HepG2 (cell line): ENCODE measurements around the gene PROSER1. TPM values are rescaled to one million over a fixed set of nuclear protein-coding genes. Genes with fewer than 3 reads are reported as not detected.

Experiments
- ATAC-seq: fragments of 200-7000 bp; cut with Tn5 transposase; 3 replicates; pipeline ENCODE4 v1.9.1; 2020; ENCODE audit warnings: mild to moderate bottlenecking, moderate library complexity
- BruUV-seq: library from RNA; stranded (reverse); fragments of 400-500 nt; replicated peaks from 2 replicates; lab custom pipeline; 2021; lab: Mats Ljungman, UMichigan
- CTCF ChIA-PET: fragments of 300-600 bp; formaldehyde crosslinking; extraction: SDS; loops from one replicate; lab custom pipeline; 2021; ENCODE audit warnings: low total read pairs, inconsistent platforms, low intra/inter-chr PET ratio; lab: Yijun Ruan, JAX
- POLR2A ChIA-PET: fragments of 350-600 bp; sonication (Branson Sonifier 250); formaldehyde crosslinking; loops from one replicate; lab custom pipeline; 2020; ENCODE audit warnings: antibody characterized with exemption, inconsistent platforms; lab: Yijun Ruan, JAX
- DNase-seq: peaks from one replicate; pipeline ENCODE4 v3.0.0-alpha.2; 2015; ENCODE audit warnings: low spot score
- FAIRE-seq: peaks from 3 replicates; lab custom pipeline; 2011; peaks lifted over from hg19 to GRCh38; lab: Jason Lieb, UNC
- H2AFZ ChIP-seq: one replicate; pipeline ENCODE4 v1.6.1; 2011; ENCODE audit warnings: low read length, inconsistent platforms
- H3K27ac ChIP-seq: fragments of 300-600 bp; 3 replicates; pipeline ENCODE4 v1.8.0; 2011; ENCODE audit warnings: mixed run types, mild to moderate bottlenecking, mixed read lengths, low read length, inconsistent platforms; ENCODE audit not compliant: insufficient read depth; ENCODE audit errors: extremely low read length
- H3K27me3 ChIP-seq, 2 experiments: fragments of 200-600 bp in 1 of 2; 2 replicates in 1 of 2; 3 replicates in 1 of 2; pipeline versions ENCODE4 v1.6.0 to v1.8.0; 2011; ENCODE audit warnings: low read length in 2 of 2, mild to moderate bottlenecking in 2 of 2, moderate library complexity in 2 of 2, inconsistent platforms in 1 of 2; ENCODE audit not compliant: insufficient read depth in 2 of 2, control insufficient read depth in 1 of 2
- H3K36me3 ChIP-seq, 2 experiments: fragments of 200-600 bp in 1 of 2; replicated peaks in 1 of 2; 2 replicates in 1 of 2; 3 replicates in 1 of 2; pipeline versions ENCODE4 v1.5.1 to v1.8.0; 2011; ENCODE audit warnings: low read length in 2 of 2, inconsistent platforms in 1 of 2; ENCODE audit not compliant: insufficient read depth in 2 of 2, control insufficient read depth in 1 of 2
- H3K4me1 ChIP-seq: 2 replicates; pipeline ENCODE4 v1.5.1; 2012; ENCODE audit warnings: low read length, inconsistent platforms; ENCODE audit not compliant: insufficient read depth
- H3K4me2 ChIP-seq: 2 replicates; pipeline ENCODE4 v1.6.0; 2011; ENCODE audit warnings: low read depth, low read length, inconsistent platforms
- H3K4me3 ChIP-seq, 3 experiments: fragments of 200-600 bp in 1 of 3; sonication (generic), shearing (Covaris generic) in 1 of 3; replicated peaks in 1 of 3; 2 replicates each; pipeline ENCODE4 v1.5.1; 2011 to 2016; ENCODE audit warnings: low read length in 3 of 3, inconsistent platforms in 2 of 3, low read depth in 2 of 3, mild to moderate bottlenecking in 2 of 3, control low read depth in 1 of 3, mixed read lengths in 1 of 3; ENCODE audit not compliant: insufficient read depth in 1 of 3
- H3K79me2 ChIP-seq: one replicate; pipeline ENCODE4 v1.6.1; 2011; ENCODE audit warnings: low read length, inconsistent platforms; ENCODE audit not compliant: insufficient read depth
- H3K9ac ChIP-seq: 2 replicates; pipeline ENCODE4 v1.6.0; 2011; ENCODE audit warnings: mild to moderate bottlenecking, low read depth, low read length, inconsistent platforms; ENCODE audit not compliant: insufficient read depth
- H3K9me3 ChIP-seq: 2 replicates; pipeline ENCODE4 v1.5.1; 2012; ENCODE audit warnings: mild to moderate bottlenecking, low read length
- H4K20me1 ChIP-seq: 2 replicates; pipeline ENCODE4 v1.6.0; 2011; ENCODE audit warnings: inconsistent platforms, mild to moderate bottlenecking, low read length, moderate library complexity; ENCODE audit not compliant: insufficient read depth
- IRX3 ChIP-seq: sonication (generic); formaldehyde crosslinking; IDR thresholded peaks from 2 replicates; pipeline ENCODE4 v1.8.1; 2023; ENCODE audit warnings: mild to moderate bottlenecking, low read depth, missing genetic modification reagents, borderline replicate concordance
- NFKB2 ChIP-seq: sonication (generic); formaldehyde crosslinking; IDR thresholded peaks from 2 replicates; pipeline ENCODE4 v1.4.0; 2020; ENCODE audit warnings: missing genetic modification reagents, borderline replicate concordance
- NPAS2 ChIP-seq: sonication (generic); formaldehyde crosslinking; IDR thresholded peaks from 2 replicates; pipeline ENCODE4 v1.8.0; 2022; ENCODE audit warnings: mild to moderate bottlenecking, missing genetic modification reagents, borderline replicate concordance
- ZNF282 ChIP-seq: fragments of 450-650 bp; IDR thresholded peaks from 2 replicates; pipeline ENCODE4 v1.6.1; 2018; ENCODE audit not compliant: partially characterized antibody
- WGBS: methylation state at CpG from one replicate; pipeline ENCODE4 v1.1.6; 2017; ENCODE audit warnings: low lambda C conversion rate; 5-methylcytosine and 5-hydroxymethylcytosine counted together
- in situ Hi-C: cut with HindIII; loops from 2 replicates; pipeline ENCODE4 v1.10.0; 2017; ENCODE audit warnings: low pct_unique_long_range_greater_than_20kb; ENCODE audit not compliant: extremely low pct_ligation_motif_present
- intact Hi-C: fragments of 100-400 bp; cut with micrococcal nuclease; formaldehyde crosslinking; loops from one replicate; pipeline ENCODE4 v1.10.0; 2022; ENCODE audit not compliant: unreplicated experiment
- polyA plus RNA-seq, 8 experiments: library from polyadenylated mRNA; depleted of rRNA in 3 of 8; stranded (reverse) in 7 of 8; unstranded in 1 of 8; fragments of >200 nt; fragmentation: Illumina TruSeq in 4 of 8; extraction: Trizol in 4 of 8; gene quantifications; 2 replicates each; pipeline versions ENCODE4 v1.2.1 to v1.2.3, GENCODE V29; 2011 to 2016; ENCODE audit warnings: low read depth in 4 of 8, missing spikeins in 1 of 8, mixed read lengths in 1 of 8; ENCODE audit not compliant: insufficient read depth in 1 of 8
- total RNA-seq, 5 experiments: library from RNA; depleted of rRNA; stranded (reverse); fragments of >200 nt; fragmentation: Illumina TruSeq; extraction: Trizol; gene quantifications; 2 replicates each; pipeline ENCODE4 v1.2.3, GENCODE V29; 2016; ENCODE audit warnings: low read depth in 1 of 5
- TF ChIP-seq, protein P1 (sequence below): sonication (generic); formaldehyde crosslinking; IDR thresholded peaks from 2 replicates; pipeline ENCODE4 v1.5.1; 2020; ENCODE audit warnings: mild to moderate bottlenecking, moderate library complexity, missing genetic modification reagents
- TF ChIP-seq, protein P2 (sequence below): fragments of 450-650 bp; IDR thresholded peaks from 2 replicates; pipeline ENCODE4 v1.6.1; 2016

The PROSER1 gene
- total and polyA plus RNA-seq, 2 of the 13 experiments (the other 11 are each of a cell fraction or from before 2014, with no cell fraction given) = 11.4 to 17.2 TPM

DNA sequence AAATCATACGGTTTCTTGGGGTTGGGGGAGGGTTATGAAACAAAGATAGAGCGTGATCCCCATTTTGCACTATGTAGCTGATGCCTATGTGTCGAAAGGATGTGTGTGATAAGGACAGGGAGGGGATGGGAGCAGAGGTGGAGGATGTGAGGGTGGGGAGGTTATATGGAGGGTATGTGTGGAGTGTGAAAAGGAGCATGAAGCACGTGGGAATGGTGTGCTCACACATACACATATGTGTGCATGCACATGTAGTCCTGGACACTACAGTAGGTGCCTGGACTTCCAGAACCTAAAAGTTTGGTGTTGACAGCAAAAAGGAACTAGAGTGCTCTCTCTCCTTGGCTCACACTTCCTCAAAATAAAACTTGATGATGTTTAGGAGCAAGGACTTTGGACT, 72.6 kb downstream of the PROSER1 start:
- FAIRE-seq = no peak
- CTCF ChIA-PET = no interaction called here

DNA sequence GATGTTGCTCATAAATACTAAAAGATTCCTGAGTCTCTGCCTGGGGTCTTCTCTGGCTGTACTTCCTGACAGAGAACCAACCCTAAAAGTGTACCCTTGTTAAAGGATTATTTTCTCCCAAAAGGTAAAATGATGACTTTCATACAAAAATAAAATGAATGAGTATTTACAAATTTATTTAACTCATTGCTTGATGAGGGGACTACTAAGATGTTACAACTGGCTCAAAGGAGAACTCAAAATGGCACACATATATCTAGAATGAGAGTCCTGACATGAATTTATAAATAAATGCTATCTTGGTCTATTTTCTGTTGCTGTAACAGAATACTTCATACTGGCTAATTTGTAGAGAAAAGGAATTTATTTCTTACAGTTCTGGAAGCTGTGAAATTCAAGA, 77.7 kb downstream of the PROSER1 start:
- Histone ChIP-seq H3K9me3 (no peaks in the 10 kb centered on the region), H3K36me3 (no peaks in the 10 kb centered on the region), H3K4me1 (no peaks in the 10 kb centered on the region), H3K4me2 (no peak overlapping the region), H3K27me3 (no peaks in the 10 kb centered on the region; a peak in 1 of 5 replicates), H2AFZ (no peak overlapping the region), H4K20me1 (no peaks in the 10 kb centered on the region), H3K27ac (no peak overlapping the region), H3K79me2 (no peaks in the 10 kb centered on the region), H3K9ac (no peak overlapping the region), H3K4me3 (no peak overlapping the region)
- ATAC-seq (no peak), DNase-seq (no peak), FAIRE-seq (no peak)
- intact Hi-C loops = no loop called here
- in situ Hi-C loops = loop anchor here (25.0 kb wide), 1 partner anchor 652 kb away; the partner anchor contains the start of gene LHFPL6
- ChIA-PET POLR2A (no interaction called here), CTCF (no interaction called here)
- no peak for TF ChIP-seq NPAS2
- no peak for TF ChIP-seq IRX3 (CRISPR knock-in tag)
- no peak for TF ChIP-seq NFKB2 (CRISPR knock-in tag)
- TF ChIP-seq ZNF282 = no peak
- BruUV-seq = no TSS peak

More for the DNA sequence above, 72.6 kb downstream of the PROSER1 start:
- no peaks in the 10 kb centered on the region for H3K79me2 ChIP-seq
- no peaks in the 10 kb centered on the region for H3K36me3 ChIP-seq
- no peaks in the 10 kb centered on the region for H3K9me3 ChIP-seq
- TF ChIP-seq, protein P1, sequence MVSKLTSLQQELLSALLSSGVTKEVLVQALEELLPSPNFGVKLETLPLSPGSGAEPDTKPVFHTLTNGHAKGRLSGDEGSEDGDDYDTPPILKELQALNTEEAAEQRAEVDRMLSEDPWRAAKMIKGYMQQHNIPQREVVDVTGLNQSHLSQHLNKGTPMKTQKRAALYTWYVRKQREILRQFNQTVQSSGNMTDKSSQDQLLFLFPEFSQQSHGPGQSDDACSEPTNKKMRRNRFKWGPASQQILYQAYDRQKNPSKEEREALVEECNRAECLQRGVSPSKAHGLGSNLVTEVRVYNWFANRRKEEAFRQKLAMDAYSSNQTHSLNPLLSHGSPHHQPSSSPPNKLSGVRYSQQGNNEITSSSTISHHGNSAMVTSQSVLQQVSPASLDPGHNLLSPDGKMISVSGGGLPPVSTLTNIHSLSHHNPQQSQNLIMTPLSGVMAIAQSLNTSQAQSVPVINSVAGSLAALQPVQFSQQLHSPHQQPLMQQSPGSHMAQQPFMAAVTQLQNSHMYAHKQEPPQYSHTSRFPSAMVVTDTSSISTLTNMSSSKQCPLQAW = no peak
- TF ChIP-seq, protein P2, sequence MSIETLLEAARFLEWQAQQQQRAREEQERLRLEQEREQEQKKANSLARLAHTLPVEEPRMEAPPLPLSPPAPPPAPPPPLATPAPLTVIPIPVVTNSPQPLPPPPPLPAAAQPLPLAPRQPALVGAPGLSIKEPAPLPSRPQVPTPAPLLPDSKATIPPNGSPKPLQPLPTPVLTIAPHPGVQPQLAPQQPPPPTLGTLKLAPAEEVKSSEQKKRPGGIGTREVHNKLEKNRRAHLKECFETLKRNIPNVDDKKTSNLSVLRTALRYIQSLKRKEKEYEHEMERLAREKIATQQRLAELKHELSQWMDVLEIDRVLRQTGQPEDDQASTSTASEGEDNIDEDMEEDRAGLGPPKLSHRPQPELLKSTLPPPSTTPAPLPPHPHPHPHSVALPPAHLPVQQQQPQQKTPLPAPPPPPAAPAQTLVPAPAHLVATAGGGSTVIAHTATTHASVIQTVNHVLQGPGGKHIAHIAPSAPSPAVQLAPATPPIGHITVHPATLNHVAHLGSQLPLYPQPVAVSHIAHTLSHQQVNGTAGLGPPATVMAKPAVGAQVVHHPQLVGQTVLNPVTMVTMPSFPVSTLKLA = peak; percentile 51
- H3K4me2 ChIP-seq = no peak overlapping the region
- intact Hi-C loops (no loop called here), in situ Hi-C loops (loop anchor here (25.0 kb wide), 1 partner anchor 647 kb away; the partner anchor contains the start of gene LHFPL6)
- no TSS peak for BruUV-seq
- no peaks in the 10 kb centered on the region for H4K20me1 ChIP-seq
- no peak for DNase-seq
- POLR2A ChIA-PET = no interaction called here
- no peak overlapping the region for H3K27ac ChIP-seq
- no peaks in the 10 kb centered on the region for H3K27me3 ChIP-seq
- H3K9ac ChIP-seq = no peak overlapping the region
- no peak overlapping the region for H3K4me3 ChIP-seq
- no peaks in the 10 kb centered on the region for H3K4me1 ChIP-seq
- no peak overlapping the region for H2AFZ ChIP-seq
- 5% methylated on average over 4 of the region's 4 CpGs for WGBS
- ATAC-seq = no peak

Other genes starting within 250 kb of the PROSER1 start
- gene STOML3, start 47.3 kb downstream of the PROSER1 start, total RNA-seq (2016; rRNA removed; fragmentation: Illumina TruSeq; extraction: Trizol) = not detected in 2 replicates
- not detected in 2 replicates for gene STOML3, start 47.3 kb downstream of the PROSER1 start, polyA plus RNA-seq (2011; rRNA removed)
- 14.5 and 29.8 TPM in 2 replicates for gene NHLRC3, start 367 bp upstream of the PROSER1 start, total RNA-seq (2016; rRNA removed; fragmentation: Illumina TruSeq; extraction: Trizol)
- gene NHLRC3, start 367 bp upstream of the PROSER1 start, polyA plus RNA-seq (2011; rRNA removed) = 16.8 and 19.9 TPM in 2 replicates